M059J (cell line): Measurements from ENCODE around the gene TIMM44. TPM values are rescaled to one million over a fixed set of nuclear protein-coding genes. Genes with fewer than 3 reads are reported as not detected.
"Not testable (repeated sequence)": the region's sequence is repeated elsewhere in the genome, so short reads cannot be mapped to it uniquely, and the experiment has no call there.

Source experiments
- DNase-seq: peaks from one replicate; pipeline ENCODE4 v3.0.0-alpha.2; 2012; ENCODE audit warnings: low read depth
- total RNA-seq: library from RNA; depleted of rRNA; stranded (reverse); fragments of >200 nt; shearing (Covaris generic); gene quantifications from 2 replicates; pipeline ENCODE4 v1.2.3, GENCODE V29; 2014

The TIMM44 gene
- total RNA-seq, 1 experiment from 2014 or later, result 57.6 TPM

DNA sequence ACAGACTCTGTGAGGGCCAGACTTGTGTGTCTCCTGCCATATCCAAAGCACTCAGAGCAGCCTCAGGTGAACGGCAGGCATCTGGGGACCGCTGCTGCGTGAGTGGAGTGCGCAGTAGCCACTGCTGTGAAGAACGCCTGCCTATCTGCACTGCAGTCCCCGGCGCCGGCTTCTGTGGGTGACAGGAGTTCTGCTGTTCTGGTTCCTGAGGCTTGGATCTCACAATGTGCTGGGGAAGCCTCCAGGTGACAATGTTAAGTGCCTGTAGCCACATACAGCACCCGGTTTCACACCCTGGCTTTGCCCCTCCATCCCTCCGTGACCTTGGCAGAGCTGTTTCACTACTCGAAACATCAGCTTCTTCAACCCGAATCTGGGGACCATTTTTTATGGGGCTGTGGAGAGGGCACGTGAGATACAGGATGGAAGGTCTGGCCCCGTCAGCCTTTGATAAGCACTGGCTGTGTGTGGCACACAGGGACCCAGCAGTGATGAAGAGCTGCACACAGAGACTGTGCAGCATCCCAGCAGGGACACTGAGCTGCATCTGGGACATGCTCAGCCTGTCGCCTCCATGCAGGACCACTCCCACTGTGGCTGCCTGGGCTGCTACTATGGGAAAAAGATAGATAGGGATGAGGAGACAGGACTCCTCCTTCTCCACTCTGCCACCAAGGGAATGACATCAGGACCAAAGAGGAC lies 33.7 kb upstream of the TIMM44 start:
- no peak for DNase-seq

DNA sequence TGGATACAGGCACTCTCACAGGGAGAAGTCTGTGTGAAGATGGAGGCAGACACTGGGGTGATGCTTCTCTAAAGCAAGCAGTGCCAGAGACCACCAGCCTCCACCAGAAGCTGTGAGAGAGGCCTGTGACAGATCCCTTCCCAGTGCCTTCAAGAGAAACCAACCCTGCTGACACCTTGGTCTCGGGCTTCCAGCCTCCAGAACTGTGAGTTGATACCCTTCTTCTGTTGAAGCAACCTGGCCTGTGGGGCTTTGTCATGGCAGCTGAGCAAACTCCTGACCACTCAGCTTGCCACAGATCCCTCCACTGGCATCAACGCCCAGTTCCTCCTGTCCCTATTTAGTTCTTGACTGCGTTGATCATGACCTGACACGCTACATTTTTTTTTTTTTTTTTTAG lies 33.0 kb upstream of the TIMM44 start:
- no peak for DNase-seq

DNA sequence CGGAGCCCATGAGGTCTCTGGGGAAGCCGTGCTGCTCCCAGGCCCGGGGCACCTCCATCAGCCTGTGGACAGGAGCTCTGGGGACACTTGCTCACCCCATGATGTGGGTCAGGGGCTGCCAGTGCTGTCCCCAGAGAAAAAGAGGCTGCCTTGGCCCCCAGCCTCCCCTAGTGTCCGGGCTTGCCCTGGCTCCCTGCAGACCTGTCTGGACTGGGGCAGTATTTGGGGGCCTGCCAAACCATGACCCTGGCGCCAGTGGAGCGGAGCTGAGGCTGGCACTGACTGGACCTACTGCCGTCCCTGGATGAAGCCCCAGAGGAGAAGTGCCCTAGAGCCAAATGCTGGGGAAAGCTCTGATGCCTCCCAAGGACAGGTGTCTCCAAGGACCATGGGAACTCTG lies 31.6 kb upstream of the TIMM44 start:
- no peak for DNase-seq

DNA sequence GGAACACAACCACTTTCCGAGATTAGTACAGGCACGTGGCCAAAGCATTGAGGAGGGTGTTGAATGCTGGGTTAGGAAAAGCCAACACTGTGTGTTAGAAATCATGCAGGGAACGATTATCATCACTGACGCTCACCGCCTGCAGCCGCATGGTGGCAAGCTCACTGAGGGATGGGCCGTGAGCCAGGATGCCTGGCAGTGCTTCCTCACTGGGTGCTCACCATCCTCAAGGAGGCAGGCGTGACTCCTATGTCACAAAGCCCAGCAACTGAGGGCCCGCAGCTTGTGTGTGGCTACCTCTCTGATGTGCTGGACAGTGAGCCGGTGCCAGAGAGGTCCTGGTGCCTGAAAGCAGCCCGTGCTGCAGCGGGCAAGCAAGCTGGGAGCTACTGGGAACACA lies 30.4 kb upstream of the TIMM44 start:
- DNase-seq, result no peak

DNA sequence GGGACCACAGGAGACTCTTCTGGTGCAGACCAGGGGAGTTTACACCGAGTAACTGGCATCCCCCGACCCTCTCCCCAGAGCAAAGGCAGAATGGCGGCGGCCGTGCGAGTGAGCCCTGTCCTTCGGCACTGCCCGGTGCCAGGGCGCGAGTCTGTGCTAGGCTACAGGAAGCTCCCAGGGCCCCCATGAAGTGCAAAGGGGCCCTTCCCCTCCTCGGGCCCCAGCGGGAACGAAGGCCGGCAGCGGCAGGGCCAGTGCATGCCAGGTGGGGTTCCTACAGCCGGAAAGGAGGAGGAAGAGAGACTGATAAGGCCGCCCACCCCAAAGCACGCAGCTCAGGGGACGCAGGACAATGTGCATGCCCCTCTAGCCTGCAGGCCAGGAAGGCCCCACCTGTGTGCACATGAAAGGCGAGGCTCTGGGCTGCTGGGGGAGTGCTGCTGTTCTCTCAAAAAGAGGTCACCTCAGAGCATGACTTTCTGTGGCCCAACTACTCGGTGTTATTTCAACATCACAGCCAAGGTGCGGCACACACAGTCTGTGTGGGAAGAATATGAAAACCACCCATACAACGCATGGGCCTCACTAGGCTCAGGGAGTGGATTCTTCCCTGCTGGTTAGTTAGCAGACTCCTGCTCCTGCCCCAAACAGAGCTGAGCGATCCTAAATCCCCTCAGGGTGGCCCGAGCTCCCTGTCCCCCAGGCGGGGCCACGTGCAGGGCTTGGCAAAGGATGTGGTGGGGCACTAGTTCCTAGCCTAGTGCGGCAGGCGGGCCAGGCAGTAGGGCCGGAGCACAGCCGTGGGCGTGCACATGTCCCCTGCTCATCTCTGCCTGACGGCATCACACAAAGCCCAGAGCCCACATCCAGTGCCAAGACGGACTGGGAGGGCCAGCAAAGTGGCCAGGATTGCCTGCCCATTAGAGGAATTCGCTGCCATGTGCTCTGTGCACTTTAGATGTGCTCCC lies 28.4 kb upstream of the TIMM44 start:
- no peak for DNase-seq

DNA sequence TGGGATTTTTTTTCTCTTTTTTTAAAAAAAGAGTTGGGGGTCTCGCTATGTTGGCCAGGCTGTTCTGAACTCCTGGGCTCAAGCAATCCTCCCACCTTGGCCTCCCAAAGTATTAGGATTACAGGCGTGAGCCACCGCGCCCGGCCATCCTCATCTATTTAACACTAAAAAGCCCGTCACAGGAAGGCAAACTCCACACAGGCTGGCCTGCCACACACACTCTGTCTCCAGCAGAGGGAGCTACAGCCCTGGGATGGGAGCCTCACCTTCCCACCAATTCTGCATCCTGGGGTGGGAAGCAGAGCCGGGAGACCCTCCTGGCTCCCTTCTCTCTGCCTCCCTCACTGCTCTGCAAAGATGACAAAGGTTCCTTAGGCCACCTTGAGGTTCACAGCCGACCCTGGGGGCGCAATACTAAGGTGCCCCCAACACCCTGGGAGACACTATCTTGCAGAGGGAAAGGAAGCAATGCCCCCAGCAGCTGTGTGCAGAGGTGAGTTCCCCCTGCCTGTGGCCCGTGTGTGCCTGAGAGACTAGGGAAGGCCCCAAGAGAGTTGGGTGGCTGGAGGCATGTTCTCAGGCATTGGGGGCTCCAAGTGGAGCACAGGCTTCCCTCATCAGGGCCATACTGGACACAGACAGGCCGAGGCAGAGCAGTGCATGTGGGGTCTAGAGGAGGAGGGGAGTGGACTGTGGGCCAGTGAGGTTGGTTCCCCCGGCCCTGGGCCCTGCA lies 27.4 kb upstream of the TIMM44 start:
- DNase-seq, result peak; percentile 51

DNA sequence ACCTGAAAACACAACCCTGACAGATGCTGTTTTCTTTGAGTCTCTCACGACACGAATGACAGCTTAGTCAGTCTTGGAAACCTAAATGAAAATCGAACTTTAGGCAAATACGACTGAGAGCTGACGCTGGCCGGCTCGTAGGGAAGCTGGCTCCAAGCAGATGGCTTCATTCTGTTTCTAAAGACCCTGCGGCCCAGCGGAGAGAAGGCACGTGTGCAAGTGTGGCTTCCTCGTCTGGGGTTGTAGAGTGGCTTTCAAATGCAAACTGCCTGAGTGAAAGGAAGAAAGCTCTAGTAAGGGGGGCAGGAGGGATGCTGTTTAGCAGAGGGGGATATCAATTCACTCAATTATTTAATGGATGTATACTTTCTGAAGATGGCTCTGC lies 26.1 kb upstream of the TIMM44 start:
- no peak for DNase-seq

DNA sequence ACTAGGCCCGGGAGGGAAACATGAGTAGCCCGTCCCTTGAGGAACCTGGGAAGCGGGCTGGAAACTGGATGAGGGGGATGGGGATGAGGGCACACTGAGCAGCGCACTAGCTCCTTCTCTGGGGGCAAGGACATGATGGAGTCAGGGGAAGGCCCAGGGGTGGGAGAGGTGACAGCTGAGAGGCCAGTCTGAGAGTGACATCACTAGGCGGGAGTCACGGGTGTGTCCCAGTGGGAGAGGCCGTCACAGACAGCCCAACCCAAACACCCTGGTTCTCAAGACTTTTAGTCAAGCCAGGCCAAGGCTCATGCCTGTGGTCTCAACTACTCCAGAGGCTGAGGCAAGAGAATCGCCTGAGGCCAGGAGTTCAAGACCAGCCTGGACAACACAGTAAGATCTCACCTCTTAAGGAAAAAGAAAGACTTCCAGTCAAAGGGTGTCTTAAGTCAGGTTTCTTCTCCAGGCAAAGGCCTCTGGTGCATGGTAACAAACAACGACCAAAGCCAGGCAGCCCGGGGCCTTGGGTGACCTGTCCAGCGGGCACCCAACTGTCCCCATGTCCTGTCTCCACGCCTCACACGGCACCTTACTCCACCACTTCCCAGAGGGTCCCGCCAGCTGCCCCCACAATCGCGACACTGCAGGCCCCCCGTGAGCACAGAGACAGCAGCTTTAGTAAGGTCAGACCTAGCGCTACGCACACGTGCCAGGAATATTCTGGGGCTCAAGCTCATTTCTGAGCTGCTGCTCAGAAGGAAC lies 25.5 kb upstream of the TIMM44 start:
- DNase-seq, result no peak

DNA sequence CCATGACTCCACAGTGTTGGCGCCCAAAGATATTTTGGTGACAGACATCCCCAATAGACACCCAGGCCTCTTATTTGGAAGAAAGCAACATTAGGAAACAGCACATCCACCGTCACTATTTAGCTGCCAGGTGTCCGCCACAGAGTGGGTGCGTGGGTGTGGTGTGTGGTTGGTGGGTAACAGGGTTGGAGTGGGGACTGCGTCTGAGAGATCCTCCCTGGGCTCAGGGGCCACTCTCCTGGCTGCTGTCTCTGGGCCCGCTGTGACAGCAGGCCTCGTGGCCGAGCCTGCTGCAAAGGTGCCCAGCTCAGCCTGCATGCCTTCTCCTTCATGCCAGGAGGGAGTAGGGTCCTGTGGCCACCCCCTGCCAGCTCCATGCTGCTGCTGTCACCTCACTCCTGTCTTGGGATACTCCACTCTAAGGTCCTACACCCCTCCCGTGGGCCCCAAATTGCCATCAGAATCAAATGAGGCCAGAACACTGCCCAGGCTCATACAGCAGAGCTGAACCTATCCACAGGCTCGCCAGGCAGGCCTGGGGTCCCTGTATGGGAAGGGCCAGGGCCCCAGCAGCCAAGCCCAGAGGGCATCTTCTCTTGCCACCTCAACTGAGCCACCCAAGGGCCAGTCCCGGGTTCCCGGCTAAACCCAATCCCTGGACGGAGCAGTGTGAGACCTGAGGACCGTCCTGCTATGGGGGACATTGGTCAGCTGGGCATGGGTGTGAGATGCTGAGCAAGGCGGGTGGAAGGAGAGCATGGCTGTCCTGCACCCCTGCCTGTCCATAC lies 24.7 kb upstream of the TIMM44 start:
- no peak for DNase-seq

DNA sequence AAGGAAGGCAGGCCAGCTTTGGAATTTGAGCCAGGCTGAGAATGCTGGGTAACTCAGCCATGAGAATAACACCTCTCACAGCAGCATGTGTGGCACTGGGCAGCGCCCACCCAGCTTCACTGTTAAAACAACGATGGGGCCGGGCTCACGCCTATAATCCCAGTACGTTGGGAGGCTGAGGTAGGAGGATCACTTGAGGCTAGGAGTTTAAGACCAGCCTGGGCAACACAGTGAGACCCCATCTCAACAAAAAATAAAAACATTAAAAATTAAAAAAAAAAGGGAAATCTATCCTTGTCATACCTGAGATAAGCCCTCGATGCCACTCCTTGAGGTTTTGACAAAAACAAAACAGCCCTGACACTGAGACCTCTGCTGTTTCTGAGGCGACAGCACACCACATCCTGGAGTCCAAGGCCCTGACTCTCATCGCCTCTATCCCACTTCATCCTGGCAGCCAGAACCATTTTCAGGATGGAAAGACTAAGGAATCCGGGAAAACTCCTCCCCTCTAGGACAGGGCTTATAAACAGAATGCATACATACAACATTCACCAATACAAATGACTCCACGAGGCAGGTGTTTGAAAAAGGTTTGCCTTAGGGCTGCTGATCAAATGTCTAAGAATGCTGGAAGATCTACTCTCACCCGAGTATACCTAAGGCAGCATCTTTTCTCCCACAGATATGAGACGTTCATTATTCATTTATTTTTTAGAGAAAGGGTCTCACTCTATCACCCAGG lies 22.6 kb upstream of the TIMM44 start:
- no peak for DNase-seq

DNA sequence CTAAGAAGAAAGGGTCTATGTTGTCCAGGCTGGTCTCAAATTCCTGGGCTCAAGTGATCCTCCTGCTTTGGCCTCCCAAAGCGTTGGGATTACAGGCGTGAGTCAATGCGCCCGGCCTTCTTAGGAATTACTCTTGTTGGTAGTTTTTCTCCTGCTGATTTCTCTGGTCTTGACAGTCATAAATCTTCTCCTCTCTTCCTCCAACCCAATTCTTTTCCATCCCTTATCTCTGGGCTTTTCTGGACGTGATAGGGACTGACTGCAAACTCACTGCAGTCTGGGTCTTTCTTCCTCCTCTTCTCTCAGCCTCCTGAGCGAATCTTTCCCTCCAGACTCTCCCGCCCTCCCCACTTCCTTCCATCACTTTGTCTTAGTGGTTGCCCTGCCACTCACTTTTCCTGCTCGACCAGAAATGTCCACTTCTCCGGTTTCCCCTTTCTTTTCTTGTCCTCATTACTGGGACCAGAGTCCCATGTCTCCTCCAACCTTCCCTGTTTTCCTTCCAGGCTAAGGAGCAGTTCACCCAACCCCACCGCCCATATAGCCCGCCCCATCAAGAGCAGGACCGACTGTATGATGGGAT lies 21.9 kb upstream of the TIMM44 start:
- no peak for DNase-seq

DNA sequence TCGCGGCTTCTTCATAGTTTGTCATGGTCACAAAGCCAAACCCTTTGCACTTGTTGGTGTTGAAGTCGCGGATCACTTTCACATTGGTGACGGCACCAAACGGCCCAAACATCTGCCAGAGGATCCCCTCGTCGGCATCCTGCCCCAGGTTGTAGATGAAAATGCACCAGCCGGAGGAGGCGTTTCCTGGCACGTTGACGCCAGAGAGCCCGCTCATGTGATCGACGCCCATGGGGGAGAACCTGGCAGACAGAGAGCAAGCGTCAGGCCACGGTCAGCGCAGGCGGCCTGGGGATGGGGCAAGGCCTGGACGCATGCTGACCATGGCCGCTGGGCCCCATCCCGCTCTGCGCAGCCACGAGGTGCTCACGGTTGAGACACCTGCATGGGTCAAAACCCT lies 20.1 kb upstream of the TIMM44 start:
- DNase-seq, result no peak

DNA sequence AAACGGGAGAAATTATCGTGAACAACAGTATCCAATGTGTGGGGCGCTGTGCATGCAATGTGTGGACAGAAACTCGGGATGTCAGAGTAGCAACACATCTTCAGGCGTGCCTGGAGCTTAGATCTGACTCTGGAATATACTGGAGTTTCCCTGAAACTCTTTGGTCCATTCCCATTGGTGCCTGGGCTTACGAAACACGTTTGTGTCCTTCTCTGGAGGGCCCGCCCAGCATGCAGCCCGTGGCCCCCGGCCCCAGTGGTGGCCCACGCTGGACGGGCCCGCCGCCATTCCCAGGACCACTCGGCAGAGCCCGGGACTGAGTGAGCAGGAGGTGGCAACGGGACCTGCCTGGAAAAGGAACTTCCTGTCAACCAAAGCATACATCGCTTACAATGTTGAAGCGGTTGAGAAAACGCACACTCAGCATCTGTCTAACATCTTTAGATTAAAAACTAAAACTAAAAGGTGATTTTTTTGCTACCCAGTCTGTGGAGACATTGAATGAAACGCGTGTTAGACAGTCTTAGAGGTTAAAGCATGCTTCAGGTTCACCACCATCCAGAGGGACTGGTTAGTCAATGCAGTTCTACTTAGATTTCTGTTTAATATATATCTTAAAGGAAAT lies 19.3 kb upstream of the TIMM44 start:
- DNase-seq, result no peak

DNA sequence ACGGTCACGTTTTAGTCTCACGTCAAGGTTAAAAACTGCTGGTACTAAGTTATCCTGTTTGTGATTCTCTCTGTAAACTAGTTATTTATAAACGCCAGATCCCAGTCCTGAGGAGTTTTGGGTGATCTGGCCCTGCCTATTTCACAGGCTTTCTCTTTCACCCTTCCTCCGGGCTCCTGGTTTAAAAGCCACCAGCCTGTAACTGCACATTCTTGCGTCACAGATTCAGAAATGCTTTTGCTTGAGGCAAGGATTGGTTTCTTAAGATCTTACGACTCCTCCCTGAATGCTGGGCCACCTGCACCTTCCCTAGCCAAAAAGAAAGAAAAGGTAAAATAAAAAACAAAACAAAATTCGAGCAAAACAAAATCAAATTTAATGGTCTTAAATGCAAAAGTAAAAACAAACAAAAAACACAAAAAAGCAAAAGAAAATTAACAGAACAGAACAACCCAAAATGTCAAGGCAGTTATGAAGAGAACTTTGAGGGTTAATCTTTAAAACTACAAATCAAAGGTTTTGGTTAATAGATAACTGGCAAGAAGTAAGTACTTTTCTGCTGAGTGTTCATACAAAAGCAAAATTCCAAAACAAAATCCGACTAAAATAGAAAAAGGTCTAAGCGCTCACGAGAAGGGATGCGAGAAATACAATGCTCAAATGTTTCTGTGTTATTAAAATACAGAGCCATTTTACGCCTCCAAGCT lies 18.6 kb upstream of the TIMM44 start:
- no peak for DNase-seq

DNA sequence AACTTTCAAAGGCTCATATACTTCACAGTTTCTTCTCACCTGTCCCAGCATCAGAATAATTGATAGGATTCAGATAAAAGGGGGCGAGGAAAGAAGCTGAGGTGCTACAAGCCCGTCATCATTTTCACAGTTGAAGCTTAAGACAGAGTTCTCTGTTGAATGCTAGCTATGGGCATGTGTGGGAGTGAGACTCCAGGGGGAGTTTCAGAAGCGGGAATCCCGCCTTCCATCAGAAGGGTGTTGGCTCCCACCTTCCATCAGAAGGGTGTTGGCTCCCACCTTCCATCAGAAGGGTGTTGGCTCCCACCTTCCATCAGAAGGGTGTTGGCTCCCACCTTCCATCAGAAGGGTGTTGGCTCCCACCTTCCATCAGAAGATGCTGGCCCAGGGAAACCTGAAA lies 17.6 kb upstream of the TIMM44 start:
- DNase-seq, result not testable (repeated sequence)

DNA sequence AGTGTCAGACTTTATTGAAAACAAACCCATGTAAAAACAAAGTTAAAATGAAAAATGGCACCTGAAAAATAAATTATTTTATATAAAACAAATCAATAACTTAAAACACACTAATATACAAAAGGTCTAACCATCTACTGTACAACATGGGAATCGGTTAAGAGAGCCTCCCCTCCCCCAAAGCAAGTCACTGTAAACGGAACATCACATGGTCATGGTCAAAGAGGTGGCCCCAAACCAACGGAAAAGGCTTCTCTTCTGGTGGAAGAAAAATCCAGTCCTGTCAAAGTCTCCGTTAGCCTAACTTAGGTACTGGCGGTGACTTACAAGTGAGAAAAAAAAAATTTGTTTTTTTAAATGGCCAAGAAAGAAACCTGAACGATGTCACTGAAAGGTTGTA lies 15.7 kb upstream of the TIMM44 start:
- no peak for DNase-seq

DNA sequence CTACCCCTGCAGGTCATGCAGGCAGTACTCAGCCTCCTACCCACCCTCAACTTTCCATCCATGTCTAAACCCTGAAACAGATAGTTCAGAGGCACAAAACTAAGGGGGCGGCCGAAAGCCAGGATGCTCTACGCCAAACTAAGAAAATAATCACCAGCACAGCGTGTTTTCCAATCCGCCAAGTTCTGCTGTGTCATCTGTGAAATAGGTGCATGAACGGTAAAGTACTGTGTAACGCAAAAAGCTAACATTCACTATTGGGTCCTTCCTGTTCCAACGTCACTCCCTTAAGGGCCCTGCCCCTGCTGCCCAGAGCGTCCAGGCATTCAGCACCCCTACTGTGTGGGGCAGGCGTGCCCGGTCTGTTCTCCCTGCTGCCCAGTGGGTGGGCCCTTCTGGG lies 12.2 kb upstream of the TIMM44 start:
- DNase-seq, result no peak

DNA sequence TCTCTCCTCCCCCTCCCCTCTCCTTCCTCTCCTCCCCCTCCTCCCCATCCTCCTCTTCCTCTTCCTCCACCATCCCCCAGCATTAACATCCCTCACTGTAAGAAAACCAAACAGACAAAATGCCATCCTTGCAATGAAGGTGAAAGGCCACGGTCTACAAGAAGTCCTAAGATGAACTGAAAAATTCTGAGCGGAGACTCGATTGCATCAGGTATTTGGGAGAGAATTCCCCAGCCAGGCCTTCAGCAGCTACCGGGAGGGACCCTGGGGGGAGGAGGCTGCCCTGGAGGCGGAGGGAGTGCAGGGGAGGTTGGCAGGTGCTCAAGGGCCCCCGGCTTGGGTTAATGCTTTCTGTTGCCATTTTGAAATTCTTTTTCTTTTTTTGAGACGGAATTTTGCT lies 10.1 kb upstream of the TIMM44 start:
- DNase-seq, result no peak

DNA sequence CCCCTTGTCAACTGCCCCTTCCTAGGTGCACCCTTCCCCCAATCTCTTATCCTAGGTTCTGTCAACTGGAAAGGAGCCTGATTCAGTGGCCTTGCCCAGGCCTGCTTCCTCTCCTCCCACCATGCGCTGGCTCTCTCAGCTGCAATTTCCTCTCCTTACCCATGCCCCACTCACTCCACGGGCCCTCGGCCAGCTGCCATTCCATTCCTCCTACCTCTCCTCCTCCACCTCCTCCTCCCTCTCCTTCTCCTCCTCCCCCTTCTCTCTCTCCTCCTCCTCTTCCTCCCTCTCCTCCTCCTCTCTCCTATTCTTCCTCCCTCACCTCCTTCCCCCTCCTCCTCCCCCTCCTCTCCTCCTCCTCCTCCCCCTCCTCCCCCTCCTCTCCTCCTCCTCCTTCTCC lies 9.6 kb upstream of the TIMM44 start:
- no peak for DNase-seq
